NK-92 (cell line): ENCODE data around the gene SPRR5.

Experiments used
- DNase-seq: peaks from one replicate; lab custom pipeline; 2025; ENCODE audit not compliant: unreplicated experiment; lab: John Stamatoyannopoulos, UW

Gene SPRR5, protein sequence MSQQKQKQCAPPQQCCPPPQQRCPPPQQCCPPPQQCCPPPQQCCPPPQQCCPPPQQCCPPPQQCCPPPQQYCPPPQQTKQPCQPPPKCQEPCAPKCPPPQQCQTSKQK

DNA sequence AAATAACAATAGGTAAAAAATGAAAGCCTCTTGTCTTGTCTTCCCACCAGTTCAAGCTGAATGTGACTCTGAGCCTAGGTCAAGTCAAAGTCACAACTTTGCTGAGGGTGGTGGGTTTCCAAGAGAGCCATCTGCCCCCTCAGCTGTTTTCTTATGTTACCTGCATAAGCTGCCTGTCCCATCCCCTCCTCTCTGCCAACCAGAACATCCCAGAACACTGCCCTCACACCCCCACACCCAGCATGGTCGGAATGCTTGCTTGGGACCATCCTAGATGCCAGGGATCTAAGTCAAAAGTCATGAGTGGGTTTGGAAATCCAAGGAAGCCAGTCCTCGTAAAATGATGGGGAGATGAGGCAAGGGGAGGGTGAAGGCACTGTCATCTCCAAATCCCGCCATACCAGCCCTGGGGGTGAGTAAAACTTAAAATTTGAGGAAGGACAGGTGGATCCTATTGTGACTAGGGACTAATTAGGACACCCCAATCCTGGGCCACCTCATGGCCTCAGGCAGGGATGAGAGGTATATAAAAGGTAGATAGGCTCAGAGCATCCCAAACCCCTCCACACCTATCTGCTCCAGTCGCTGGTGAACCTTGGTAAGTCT lies at the start of gene SPRR5:
TSS of gene SPRR5 (plus strand) at position 556 of the 606 bp plus-strand sequence. CDS start 1,349 bp downstream, outside the sequence.
- DNase-seq: no peak

DNA sequence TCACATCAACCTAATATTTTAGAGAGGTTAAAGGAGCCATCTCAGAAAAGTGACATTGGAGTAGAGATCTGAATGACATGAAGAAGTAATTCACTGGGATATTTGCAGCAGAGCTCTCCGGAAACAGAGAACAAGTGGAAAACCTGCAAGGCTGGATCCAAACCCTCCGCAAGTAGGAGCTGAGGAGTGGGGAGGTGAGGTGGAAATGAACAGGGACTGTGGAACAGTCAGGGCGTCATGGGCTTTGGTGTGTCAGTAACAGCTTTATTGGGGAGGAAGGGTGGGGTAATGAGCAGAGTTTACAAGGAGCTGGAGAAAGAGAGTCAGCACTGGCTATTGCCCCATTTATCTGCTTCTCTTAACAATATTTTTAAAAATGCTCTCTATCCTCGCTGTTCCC lies 48.0 kb upstream of the SPRR5 start:
- DNase-seq: no peak

DNA sequence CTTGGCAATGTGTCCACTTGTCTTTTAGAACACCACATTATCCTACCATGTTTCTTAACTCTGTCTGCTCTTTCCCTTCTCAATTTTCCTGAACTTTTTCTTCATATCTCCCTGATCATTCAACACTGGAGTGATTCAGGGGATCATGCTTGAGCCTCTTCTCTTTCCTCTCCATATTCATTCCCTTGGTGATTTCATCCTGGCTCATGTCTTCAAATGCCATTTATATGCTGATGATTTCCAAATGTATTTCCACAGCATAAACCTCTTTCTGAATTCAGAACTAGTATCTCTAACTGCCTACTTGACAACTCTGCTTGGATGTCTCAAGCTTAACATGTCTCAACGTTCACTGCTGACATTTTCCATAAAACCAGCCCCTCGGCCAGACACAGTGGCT lies 47.1 kb upstream of the SPRR5 start:
- no peak for DNase-seq

DNA sequence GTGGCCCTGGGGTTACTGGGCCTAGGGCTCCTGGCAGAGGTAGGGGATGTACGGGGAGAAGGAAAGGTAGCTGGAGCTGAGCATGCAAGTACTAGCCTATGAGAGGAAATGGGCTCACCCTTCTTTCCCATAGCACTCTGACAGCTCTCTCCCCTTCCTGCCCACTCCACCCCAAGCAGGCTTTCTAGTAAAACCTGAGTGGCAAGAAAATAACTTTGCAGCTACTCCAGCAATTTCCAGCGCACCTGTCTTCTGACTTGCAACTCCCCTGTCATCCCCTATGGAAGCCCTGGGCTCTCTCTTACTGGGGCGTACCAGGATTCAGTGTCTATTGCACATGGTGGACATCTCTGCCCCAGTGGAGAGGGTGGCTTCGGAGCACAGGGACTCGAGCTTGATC lies 45.4 kb upstream of the SPRR5 start:
- no peak for DNase-seq

DNA sequence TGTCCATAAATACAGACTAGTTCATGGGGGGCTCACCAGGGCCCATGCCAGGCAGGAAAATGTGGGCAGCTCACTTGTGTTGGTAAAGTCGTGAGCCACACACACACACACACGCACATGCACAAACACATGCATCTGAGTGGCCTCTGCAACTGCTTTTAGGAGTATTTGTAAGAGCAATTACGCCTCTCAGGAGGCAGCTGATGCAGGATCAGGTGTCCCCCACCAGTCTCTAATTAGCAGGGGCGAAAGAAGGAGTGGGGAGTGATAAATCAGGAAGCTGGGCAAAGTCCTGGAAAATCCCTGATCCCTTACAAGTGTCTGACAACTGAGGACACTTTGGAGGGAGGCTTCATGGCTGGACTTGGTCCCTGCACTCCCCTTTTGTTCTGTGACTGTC lies 44.4 kb upstream of the SPRR5 start:
- no peak for DNase-seq

DNA sequence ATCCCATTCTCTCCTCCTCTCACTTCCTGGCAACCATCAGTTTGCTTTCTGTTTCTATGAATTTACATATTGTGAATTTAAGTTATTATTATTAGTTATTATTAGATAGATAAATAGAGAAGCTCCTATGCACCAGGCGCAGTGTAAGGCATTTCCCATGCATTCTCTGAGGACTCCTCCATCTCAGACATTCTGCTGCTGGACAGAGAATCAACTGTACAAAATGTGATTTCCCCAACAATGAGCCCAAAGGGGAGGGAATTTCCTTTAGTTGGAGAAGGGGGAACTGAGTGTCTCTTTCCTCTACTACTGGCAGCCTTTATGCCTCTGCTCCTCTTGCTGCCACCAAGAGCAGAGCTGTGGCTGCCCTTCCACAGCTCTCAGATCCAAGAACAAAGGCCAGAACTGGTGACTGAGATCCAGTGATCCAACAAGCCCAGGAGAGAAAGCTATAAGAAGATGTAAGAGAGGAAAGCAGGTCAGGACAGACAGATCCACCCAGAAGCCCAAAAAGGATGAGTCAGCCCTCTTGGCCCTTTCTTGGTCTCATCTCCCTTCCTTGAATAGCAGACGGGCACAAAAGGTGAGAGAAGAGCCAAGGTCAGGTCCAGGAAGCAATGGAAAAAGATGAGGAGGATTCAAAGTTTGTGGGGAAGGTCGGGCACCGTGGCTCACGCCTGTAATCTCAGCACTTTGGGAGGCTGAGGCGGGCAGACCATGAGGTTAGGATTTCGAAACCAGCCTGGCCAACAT lies 42.1 kb upstream of the SPRR5 start:
- DNase-seq: no peak

DNA sequence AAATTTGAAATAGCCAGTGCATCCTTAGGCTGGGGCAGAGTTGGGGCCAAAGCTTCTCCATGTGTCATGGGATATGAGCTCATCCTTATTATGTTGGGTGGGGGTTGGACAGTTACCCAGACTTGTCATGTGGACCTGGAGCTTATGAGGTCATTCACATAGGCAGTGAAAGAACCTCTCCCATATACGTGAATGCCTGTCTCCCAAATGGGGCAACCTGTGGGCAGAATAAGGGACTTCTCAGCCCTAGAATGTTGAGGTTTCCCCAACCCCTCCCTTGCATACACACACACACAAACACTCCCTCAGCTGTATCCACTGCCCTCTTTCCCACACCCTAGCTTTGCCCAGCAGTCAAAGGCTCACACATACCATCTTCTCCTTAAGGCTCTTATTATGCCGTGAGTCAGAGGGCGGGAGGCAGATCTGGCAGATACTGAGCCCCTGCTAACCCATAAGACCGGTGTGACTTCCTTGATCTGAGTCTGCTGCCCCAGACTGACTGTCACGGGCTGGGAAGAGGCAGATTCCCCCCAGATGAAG lies 40.9 kb upstream of the SPRR5 start:
- no peak for DNase-seq

DNA sequence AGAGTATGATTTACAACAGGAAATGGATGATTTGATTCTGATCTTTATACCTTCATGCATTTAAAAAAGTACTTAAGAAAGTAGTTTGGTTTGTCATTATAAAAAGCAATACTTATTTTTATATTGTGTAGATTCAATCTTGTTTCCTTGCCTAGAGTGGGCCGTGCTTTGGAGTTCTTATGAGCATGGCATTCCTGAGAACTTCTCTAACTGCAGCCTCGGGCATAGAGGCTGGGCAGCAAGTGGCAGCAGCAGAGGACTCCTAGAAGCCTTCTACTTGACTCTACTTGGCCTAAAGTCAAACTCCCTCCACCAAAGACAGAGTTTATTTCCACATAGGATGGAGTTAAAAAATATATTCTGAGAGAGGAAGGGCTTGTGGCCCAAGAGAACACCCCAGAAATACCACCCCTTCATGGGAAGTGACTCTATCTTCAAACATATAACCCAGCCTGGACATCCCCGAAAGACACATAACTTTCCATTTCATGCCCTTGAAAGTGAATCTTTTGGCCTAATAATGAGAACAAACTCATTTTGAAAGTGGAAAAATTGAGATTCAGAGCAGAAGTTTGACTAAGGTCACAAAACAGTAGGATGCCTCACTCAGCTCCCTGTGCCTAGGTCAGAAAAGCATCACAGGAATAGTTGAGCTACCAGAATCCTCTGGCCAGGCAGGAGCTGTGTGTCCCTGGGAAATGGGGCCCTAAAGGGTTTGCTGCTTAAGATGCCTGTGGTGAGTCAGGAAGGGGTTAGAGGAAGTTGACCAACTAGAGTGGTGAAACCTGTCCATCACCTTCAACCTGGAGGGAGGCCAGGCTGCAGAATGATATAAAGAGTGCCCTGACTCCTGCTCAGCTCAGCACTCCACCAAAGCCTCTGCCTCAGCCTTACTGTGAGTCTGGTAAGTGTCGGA lies 39.1 kb upstream of the SPRR5 start, which contains the start of gene IVL:
TSS of gene IVL (plus strand) at position 861 of the 916 bp plus-strand sequence. CDS start 1,252 bp downstream, outside the sequence.
- no peak for DNase-seq

DNA sequence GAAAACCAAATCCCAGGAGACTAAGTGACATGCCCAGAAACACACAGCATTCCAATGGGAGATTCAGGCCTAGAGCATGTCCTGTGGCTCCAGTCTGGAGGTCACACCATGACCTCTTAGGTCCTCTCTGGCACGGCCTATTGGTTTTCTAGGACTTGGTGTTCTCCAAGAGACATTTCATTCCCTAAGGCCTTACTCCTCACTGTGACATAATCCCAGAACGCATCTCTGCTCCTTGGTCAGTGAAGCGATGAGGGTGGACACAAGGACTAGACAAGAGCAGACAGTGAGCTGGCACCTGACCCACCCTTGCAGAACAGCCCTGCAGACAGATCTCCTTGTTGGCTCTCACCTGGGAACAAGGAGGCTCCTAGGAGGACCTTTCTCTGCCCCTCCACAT lies 37.8 kb upstream of the SPRR5 start:
- no peak for DNase-seq

DNA sequence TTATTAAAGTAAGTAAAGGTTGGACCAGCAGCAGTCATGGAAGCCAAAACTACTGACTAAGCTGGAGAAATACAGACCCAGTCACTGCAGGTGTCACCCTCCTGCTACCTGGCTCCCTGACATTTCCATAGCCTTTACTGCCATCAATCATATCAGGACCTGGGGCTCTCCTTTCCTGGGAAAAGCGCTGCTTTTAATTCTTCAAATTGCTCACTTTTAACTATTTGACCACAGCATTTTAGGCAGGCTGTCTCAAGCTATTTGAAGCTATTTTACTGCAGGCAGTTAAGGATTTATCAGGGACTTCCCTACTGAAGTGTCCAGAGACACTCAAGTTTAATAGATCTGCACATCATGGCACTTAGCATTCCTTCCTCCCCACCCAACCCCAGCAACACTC lies 34.5 kb upstream of the SPRR5 start:
- DNase-seq: no peak

DNA sequence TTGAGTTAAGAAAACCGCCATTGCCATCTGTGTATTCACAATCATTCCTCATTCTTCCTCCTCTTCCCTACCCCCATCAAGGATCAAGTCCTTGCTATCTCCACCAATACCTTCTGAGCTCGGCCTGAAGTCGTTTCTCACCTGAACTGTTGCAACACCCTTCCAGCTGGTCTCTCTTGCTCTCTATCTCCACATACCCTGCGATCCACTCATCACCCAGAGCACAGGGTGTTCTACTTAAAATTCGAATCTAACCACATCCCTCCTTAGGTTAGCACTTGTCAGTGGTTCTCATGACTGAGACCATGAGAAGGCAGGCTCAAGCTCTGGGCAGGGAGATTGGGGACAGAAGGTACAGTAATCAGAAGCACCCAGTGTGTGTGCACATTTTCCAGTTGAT lies 34.1 kb upstream of the SPRR5 start:
- no peak for DNase-seq

DNA sequence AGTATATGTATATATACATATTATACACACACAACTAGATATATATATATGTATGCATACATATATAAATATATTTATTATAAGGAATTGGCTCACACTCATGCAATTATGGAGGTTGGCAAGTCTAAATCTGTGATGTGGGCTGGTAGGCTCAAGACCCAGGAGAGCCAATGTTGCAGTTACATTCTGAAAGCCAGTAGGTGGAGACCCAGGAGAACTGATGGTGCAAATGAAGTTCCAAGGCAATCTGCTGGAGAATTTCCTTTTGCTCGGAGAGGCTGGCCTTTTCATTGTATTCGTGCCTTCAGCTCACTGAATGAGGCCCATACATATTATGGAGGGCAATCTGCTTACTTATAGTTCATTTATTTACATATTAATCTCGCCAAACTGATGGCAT lies 29.2 kb upstream of the SPRR5 start:
- no peak for DNase-seq

DNA sequence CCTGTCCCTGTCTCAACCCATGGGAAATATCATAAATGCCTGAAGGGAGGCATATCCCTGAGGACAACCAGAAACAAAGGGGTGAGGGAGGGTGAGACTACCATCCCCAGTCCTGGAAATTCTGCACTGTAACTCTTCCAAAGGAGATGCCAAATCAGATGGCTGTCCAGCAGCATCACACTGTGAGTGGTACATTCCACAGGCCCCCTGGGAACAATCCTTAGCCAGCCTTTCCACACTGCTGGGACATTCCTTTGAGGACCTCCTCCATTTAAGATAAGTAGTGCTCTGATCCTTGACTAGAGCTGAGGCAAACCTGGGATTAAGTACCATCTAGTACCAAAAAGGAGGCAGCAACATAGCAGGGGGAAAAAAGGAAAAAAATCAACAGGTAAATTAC lies 27.9 kb upstream of the SPRR5 start:
- DNase-seq: no peak

DNA sequence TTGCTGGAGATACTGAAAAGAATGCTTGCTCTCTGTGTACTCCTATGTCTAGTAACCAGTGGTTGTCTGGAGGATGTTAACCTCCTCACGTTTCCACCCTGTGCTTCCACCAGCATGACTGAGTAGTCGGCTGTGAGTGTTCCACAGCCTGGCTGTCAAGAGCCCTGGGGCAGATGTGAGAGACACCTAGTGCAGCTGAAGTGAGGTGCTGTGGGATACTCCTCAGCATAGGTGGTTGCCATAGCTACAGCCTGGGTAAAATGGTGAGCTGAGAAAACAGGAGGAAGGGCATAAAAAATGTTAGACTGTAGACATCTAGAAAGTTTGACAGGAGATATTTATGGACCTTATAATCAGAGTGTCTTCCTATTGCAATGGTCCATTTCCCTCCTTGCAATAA lies 22.8 kb upstream of the SPRR5 start:
- no peak for DNase-seq

DNA sequence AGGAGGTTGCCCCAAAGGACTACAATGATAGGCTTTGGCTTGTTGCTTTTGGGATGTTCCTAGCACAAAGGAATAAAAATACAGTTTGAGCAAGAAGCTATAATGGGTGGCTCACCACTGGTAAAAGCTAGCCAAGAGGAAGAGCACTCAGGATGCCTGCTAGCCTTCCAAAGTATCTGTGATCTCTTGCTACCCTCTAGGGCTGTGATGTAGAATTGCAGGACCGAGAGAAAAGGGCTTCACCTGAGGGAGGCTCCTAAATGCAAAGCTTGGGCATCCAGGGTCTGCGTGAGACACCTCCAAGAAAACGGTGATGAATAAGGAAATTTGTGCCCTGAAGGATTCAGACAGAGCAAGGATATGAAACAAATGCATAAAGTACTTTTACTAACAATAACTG lies 20.9 kb upstream of the SPRR5 start:
- DNase-seq: no peak

DNA sequence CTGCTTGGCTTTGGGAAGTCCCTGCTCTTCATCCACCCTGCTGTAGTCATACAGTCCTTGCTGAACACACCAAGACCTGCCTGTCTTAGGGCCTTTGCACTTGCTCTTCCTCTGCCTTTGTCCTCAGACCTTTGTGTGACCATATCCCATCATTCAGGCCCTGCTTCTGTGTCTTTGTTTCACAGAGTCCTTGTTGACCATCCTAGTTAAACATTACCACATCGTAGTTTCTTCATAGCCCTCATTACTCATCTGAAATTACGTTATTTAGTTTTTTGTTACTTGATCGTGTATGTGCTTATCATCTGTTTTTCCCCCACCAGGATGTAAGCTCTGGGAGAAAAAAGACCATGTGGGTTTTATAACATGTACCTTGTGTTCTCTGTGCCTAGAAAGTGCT lies 18.3 kb upstream of the SPRR5 start:
- DNase-seq: no peak

DNA sequence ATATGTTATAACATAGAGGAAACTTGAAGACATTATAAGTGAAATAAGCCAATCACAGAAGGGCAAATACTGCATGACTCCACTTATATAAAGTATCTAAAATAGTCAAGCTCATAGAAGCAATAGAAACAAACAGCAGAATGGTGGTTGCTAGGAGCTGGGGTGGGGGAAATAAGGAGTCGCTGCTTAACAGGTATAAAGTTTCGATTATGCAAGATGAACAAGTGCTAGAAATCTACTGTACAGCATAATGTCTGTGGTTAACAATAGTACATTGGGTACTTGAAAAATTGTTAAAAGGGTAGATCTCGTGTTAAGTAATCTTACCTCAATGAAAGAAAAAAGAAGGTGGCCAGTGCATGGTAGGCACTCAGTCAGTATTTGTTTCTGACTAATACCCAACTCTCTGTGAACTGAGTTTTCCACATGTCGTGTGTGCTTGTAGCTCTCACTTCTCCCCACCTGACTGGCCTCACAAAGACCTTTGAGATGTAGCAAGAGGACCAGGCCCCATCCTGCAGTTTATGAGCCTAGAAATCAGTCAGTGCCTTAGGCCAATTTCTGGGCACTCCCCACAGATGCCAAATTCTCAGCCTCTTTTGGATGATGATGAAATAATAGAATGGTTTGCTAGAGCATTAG lies 14.7 kb upstream of the SPRR5 start:
- no peak for DNase-seq

DNA sequence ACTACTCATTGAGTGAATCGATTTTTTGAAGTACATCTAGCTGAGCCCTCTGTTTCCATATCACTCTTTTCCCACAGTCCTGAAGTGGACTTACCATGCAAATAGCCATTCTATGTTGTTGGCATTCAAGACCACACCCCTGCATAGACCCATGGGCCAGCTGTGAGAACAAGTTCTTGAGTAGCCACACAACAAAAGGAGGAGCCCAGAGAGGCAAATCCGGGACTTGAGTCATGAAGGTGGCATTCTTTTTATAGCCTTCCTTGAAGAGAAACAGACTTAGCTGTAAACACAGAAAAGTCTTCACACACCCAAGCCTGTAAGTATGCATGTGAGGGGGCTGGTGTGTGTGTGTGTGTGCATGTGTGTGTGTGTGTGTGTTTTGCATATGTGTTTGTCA lies 13.8 kb upstream of the SPRR5 start:
- no peak for DNase-seq

DNA sequence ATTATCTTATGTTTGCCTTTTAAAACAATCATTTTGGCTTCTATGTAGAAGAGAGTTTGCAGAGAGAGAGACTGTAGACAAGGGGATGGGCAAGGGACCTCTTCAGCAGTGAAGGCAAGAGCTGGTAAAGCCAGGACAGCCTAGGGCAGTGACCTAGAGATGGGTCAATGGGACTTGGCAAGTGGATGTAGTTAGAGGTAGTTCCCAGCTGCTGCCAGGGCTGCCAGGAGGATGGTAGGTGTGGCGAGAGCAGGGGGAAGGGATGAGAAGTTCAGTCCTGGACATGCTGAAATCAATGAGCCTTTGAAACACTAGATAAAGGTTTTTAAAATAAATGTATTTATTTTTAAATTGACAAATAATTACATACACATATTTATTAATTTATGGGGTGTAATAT lies 6.4 kb upstream of the SPRR5 start:
- no peak for DNase-seq

DNA sequence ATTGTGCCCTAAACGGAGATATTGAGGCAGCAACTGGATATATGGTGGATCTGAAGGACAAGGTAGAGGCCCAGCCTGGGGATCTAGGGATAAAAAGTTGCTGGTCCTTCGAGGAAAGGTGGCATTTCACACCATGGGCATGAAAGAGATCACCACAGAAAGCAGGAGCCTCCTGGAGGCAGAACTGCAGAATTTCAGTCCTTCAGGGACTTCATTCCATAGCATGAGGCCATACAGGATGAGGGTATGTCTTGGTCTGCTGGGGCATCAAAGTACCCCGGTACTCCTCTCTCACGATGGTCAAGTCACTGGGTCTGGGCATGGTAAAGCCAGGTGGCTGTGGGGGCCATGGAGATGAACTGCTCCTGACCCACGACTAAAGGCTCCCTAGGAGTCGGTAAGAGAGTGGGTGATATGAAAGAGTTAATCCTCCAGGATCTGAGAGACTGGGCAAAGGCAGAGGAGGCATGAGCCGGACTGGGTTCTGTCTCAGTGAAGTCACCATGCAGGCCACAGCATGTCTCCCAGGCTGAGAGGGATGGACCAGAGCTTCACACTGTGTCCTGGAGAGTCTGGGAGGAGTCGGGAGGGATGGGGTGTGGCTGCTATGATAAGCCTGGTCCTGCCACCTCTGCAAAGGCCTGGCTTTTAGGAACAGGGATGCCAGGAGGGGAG lies 5.8 kb upstream of the SPRR5 start:
- DNase-seq: no peak
